HUDEP-2 (cell line): ENCODE data around the gene STK38.

Experiments used
- DNase-seq, 76 experiments: peaks; one replicate each; lab custom pipeline; 2025; ENCODE audit not compliant: unreplicated experiment in 76 of 76; lab: John Stamatoyannopoulos, UW

STK38 gene

DNA sequence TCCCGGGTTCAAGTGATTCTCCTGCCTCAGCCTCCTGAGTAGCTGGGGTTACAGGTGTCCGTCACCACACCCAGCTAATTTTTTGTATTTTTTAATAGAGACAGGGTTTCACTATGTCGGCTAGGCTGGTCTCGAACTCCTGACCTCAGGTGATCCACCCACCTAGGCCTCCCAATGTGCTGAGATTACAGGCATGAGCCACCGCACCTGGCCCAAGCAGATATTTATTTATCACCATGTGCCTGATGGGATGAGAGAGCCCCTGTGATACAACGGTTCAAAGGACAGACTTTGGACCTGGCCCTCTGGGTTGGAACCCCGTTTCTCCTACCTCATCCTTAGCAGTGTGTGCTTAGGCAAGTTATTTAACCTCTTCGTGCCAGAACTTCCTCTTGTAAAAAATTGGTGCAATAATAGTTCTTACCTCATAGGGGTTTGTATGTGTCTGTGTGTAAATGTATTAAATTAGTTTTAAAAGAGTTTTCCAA, 19.2 kb upstream of the STK38 start:
- no peak for DNase-seq

DNA sequence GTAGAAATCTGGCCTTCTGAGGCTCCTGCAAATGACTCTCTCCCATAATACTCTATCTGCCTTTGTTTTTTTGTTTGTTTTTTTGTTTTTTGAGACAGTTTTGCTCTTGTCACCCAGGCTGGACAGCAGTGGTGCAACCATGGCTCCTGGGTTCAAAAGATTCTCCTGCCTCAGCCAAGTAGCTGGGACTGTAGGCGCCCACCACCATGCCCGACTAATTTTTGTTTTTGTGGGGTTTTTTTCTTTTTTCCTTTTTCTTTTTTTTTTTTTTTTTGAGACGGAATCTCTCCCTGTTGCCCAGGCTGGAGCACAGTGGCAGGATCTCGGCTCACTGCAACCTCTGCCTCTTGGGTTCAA, 16.6 kb upstream of the STK38 start:
- no peak for DNase-seq

DNA sequence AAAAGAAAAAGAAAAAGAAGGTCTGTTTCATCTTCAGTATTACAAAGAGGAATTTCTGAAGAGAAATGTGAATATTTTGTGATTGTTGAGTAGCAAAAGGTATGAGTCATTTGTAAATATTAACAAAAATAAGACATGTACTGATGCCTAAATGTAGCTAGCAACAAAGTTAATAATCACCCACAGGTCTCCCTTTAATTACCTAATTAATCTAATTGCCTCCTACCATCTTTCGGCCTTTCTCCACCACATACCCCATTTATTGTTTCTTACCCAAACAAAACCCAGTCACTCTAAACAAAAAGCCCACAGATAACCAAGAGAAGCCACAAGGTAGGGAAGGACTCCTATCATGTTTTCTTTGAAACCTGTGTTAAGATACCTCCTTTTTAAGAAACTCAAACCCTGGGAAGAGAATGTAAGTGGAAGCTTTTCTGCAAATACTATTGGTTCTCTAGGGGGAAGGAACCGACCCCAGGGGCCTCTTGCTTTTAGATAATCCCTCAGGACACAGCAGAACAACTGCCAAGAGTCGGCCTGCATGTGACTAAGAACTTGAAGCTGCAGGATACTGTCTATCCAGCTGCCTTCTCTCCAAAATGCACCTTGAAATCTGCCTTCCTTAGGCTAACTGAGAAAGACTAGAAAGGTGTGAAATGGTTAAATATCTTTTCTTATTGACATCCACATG, 16.1 kb upstream of the STK38 start:
- DNase-seq = peak in 2 of 76 experiments; percentile 13 to 21

DNA sequence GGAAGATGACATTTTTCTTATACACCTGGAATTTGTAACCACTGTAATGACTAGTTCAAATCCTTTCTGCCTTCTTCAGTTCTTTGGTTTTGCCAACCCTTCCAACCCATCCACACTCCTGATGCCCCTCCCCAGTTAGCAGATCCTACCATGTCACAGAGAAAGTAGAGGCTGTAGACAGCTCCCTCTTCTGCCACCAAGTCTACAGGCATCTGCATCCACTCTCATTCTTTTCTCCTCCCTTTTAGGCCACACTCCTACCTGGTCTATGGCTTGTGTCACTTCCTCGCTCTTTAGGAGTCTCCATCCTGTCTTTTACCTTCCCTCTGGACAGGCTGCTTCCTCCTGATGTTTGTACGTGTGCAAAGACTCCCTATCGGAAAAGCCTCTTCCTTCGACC, 13.5 kb upstream of the STK38 start:
- DNase-seq = no peak

DNA sequence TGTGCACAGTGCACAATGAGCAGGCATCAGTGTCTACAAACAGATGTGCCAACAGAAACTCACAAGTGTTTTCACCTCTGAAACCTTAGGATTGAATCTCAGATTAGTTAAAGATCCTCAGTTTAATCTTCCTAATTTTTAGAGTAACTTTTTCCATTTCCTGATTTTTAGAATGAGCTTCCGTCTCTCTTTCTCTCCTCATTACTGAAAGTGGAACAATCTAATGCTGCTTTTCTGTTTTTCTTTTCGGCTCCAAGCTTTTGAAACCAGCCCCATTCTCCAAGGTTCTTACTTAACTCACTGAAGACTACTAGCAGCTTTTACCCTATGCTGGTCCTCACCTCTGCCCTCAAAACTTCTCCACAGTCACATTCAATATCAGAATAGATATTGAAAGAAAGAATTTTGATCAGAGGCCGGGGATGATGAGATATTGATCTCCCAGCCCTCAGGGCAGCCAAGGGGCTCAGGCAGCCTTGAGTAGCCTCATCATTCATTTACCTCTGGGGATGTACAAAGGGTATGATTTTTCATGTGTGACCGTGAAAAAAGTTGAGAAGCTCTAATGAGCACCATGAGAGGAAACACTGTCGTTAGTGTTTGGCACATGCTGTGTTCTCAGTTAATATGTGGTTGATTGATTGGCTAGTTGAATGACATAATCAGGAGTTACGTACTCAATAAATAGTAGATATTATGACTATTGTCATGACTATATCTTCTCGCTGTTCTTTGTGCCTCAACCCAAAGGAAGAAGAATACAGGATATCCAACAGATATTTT, 11.9 kb upstream of the STK38 start:
- DNase-seq = no peak

DNA sequence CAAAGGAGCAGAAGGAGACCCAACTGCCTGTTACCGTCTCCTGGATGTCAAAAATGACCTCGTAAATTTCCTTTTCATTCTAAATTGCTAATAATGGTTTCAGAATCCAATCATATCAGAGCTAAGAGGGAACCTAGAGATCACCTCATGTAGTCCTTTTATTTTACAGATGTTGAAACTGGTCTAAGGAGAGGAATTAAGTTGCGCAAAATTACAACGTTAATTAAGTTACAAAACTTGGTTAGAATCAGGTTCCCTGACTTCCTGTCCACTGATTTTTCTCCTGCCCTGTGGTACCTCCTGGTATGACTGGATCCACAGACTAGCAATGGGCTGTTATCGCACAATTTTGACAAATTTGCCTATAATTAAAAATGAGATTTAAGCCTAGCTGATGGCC, 9.0 kb upstream of the STK38 start:
- no peak for DNase-seq

DNA sequence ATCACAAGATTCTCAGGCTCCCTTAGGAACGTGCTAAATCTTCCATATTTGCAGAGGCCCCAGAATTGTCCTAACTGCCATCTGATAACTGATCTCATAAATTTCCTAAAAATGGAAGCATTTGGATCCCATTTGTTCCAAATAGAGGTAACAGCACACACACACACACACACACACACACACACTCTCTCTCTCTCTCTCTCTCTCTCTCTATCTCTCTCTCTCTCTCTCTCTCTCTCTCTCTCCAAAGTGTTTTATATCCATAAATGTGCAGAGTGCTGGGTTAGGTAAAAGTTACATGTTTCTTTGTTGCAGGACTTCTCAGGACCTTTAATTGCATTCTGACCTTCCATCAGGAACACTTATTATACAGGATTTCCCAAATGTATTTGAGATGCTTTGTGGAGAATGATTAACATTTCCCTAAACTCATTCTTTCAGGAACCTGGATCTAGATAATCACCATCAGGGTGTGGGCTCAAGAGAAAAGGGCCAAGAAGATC, 8.5 kb upstream of the STK38 start:
- no peak for DNase-seq

DNA sequence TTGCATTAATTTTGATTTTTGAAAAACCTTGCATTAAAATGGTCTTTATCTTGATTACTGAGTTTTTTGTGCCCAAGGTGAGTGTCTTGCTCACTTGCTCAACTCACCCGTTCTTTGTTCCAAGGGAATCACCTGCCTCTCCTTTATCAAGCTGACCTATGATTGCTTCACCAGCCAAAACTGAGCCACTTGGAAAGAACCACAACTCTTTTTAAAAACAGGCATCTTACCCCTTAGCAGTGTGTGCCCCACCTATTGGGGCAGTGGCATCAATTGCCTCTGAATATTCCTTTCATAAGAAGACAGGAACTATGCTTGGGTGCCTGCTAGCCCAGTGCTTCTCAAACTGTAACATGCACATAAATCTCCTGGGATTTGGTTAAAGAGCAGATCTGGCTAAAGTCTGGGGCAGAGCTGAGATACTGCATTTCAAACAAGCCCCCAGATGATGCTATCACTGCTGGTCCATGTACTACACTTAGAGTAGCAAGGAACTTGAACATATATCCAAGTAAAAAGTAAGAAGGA, 3.3 kb upstream of the STK38 start:
- DNase-seq = no peak

DNA sequence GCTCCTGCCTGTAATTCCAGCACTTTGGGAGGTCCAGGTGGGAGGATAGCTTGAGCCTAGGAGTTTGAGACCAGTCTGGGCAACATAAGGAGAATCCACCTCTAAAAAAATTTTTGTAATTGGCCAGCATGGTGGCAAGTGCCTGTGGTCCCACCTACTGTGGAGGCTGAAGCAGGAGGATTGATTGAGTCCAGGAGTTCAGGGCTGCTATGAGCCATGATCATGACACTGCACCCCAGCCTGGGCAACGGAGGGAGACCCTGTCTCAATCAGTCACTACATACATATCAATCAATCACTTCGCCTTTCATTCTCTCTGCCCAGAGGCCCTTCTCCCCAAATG, 1.1 kb upstream of the STK38 start:
- no peak for DNase-seq

DNA sequence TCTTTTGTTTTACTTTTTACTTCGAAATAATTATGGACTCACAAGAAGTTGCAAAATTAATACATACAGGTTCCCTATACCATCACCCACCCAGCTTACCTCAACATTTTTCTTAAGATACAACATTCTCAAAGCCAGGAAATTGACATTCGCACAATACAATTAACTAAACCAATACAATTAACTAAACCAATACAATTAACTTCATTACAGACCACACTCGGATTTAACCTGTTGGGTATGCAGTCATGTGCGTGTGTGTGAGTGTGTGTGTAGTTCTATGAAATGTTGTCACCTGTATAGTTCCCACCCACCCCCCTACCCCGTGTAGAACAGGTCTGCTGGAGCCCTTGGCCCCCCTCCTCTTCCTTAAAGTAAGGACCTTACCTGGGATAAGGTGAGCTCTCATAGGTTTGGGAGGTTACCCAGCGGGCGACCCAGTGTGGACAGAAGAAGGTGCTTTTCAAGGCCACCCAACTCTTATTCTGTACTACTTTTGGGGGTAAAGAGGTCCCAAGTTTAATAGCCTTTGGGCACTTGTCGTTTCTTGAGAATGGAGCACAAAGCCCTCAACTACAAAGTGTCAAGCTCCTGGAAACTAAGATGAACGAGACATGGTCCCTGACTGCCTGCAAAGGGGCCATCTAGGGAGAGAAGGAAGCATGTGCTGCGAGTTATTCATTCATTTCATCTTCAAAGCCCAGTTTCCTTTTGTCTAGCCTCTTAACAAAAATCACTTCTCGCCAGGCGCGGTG, 544 bp upstream of the STK38 start:
- peak in 1 of 76 experiments; percentile 8 for DNase-seq

DNA sequence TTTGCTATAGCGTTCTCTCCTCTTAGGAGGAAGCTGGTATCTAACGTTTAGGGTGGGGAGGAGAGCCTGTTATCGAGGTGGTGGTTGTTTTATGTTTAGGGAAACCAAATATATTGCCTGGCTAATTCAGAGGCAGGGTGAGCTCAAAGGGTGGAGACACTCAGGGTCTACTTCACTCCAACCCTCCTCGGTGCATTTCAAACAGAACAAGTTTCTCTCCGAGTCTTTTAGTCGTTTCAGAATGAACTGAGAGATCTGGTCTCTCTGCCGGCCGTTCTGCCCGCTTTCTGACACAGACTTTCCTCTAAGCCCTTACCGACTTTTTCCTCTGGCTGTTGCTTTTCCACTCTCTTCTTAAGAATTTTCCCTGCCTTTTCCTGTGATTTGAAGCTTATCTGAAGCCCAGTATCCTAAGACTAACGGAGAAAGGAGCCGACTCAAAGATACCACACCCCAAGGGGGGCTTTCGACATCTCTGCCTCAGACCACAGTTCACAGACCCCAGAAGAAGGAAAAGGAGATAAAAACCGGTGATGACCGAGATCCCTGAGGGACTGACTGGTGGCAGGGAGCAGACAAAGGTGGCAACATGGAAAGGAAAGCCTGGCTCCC, 865 bp downstream of the STK38 start:
- DNase-seq = peak in 19 of 76 experiments; percentile 12 to 53 (median 31)

DNA sequence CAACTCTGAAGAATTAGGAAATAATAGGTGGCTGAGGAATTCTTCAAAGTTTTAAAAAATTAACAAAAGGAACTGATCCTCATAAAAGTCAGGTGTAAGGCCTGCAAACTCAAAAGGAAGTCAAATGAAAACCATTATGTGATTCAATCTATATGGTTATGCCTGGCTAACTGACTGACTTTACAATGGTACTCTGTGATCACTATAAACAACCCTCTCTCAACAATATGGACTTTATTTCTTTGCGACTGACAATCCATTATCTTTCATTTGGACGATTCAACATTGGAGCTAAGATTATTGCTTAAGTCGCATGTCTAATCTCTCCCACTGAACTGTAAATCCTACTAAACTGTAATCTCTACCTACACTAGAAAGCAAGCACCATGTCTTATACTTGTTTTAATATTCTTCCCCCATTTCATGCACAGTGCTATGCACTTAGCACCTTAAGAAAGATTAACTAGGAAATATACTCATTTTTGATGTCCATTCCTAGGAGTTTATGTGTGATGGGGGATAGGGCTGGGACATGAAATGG, 1.4 kb downstream of the STK38 start:
- DNase-seq = no peak

DNA sequence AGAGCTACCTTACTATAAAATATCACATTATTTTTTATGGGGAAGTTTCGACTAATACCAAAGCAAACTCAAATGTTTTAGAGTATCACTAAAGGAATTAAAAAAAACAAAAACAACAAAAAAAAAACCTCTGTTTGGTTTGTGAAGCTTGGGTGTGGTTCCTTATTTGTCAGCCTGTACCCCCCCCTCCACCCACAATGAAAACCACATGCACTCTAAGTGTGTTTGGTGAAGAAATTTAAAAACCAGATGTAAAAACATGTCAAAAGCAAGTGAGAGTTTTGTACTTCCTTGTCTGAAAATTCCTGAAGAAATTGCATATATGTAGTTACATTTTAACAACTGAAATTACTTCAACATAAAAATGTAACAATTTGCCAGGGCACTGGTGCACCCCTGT, 3.1 kb downstream of the STK38 start:
- DNase-seq = peak in 3 of 76 experiments; percentile 13 to 20 (median 13)

DNA sequence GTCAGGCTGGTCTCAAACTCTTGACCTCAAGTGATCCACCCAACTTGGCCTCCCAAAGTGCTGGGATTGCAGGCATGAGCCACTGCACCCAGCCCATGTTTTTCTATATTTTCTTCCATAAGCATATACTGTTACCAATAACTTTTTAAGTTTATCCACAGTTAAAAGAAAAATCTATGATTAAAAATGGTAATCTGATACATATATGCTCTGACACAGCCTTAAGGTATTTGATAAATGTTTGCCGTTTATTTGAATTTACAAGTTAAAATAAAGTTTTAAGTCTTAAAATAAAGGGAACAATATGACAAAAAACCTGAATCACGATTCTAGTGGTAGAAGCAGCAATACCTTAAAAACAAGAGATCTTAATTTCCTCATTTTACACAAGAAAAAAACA, 5.2 kb downstream of the STK38 start:
- no peak for DNase-seq

DNA sequence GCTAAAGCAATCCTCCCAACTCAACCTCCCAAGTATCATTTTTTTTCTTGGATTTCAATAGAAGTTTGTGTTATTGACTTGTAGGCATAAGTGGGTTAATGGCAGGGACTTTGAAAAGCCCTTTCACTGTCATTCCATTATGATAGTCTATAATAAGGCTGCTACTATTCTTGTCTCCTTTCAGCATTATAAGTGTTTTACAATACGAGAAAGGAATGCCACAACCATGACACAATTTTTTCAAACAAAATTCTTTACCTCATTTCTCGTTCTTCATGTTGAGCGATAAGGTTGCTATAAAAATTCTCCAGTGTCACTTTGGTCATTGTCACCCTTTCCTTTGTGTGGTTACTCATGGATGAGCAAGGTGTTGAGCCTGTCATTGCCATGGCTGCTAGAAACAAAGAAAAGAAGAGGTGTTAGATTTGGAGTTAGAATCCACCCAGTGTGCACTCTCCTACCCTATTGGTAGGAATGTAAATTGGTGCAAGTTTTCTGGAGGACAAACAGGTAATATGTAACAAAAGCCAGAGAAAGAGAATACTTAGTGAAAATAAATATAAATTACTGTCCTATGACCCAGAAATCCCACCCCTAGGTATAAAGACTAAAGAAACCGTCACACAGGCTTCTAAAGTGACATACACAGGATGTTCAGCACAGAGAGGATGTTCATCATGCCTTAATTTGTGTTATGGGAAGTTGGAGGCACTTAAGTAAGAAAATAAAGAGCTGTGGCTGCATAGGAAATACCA, 7.3 kb downstream of the STK38 start:
- DNase-seq = no peak

DNA sequence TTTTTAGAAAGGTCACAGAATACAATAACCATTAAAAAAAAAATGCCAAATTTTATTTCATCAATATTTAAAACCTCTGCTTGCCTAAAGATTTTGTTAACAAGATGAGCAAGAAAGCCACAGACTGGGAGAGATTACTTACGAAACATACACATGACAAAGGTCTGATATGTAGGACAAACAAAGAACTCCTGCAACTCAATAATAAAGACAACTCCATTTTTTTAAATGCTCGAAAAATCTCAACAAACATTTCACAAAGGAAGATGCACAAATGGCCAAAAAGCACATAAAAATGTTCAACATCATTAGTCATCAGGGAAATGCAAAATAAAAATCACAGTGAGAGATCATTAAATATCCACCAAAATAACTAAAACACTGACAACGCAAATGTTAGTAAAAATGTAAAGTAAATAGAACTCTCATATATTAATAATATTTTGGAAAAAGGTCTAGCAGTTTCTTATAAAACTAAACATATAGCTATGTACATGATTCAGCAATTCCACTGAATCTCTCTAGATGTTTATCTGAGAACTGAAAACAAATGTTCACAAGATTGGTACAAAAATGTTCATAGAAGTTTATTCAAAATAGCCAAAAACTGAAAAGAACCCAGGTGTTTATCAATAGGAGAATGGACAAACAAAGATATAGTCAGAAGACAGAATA, 10.3 kb downstream of the STK38 start:
- no peak for DNase-seq

DNA sequence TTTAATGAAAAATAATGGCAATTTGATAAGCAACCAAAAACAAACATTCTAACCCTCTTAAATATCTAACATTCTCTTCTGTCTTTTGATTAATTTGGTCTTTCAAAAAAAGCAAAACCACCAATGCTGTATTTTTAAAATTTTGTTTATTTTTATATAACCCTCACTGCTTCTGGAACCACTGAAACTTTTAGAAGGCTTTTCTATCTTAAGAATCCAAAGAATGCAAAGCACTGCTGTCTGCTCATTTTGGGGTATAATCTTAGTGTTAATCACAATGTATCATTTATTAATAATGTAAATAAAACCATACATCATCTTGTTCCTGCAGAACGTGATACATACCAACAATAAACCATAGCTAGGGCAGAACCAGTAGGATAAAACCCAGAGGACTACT, 14.0 kb downstream of the STK38 start:
- no peak for DNase-seq

DNA sequence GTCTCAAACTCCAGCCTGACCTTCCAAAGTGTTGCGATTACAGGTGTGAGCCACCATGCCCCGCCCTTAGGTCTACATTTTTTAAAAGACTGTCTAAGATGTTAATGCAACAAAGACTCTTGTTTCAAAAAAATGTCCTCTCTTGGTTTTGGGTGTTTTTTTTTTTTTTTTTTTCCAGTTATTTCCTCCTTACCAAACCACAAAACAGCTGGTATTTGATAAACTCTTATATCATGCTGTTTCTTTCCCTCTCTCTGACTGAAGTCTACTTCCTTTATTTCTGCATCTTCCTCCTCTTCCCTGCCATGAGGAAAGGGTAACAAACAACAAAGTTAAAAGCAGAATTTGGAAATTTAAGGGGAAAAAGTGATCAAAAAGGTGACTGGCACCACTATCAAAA, 21.2 kb downstream of the STK38 start:
- DNase-seq = peak in 2 of 76 experiments; percentile 24 to 28

DNA sequence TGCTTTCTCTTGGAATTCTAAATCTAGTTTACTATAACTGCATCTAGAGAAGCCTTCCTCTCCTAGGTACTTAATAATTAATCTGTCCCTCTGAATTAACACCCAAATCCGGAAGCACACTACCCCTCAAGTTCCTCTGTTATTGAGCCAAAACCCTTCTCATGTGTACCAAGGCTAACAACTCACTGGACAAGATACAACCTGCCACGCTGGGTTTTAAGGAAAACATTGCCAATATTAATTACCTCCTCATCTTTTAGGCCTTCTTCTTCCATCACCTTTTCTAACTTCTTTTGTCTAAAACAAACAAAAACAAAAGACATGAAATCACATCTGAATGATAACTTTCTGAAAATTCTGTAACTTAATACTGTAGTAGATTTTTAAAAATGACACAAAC, 21.9 kb downstream of the STK38 start:
- no peak for DNase-seq
